ENCODE measurements around the gene SUGCT.

SUGCT gene

GRCh38 chr7:40316176-40316575, 181.4 kb downstream of the SUGCT start:
- Mint-ChIP-seq H3K27ac (no peak overlapping the region), H3K36me3 (ENCODE audit: low read depth) (no peaks in the 10 kb centered on the region), H3K27me3 (ENCODE audit: low read depth) (no peaks in the 10 kb centered on the region), H3K4me3 (no peak overlapping the region), H3K9me3 (no peaks in the 10 kb centered on the region), H3K4me1 (ENCODE audit: low read depth) (peaks cover 4% of the 10 kb centered on the region)
- DNase-seq (ENCODE audit: low spot score), result no peak

- Mint-ChIP-seq H3K4me1 (ENCODE audit: low read depth) (no peaks in the 10 kb centered on the region), H3K9me3 (no peaks in the 10 kb centered on the region), H3K4me3 (no peak overlapping the region), H3K36me3 (ENCODE audit: low read depth) (no peaks in the 10 kb centered on the region), H3K27me3 (ENCODE audit: low read depth) (no peaks in the 10 kb centered on the region), H3K27ac (no peak overlapping the region)
- no peak for DNase-seq (ENCODE audit: low spot score)
Observed at GRCh38 chr7:40324914-40325313, 190.1 kb downstream of the SUGCT start.

GRCh38 chr7:40327113-40327512, 192.3 kb downstream of the SUGCT start:
- H3K4me3 Mint-ChIP-seq, result no peak overlapping the region
- H3K27me3 Mint-ChIP-seq (ENCODE audit: low read depth), result no peaks in the 10 kb centered on the region
- H3K4me1 Mint-ChIP-seq (ENCODE audit: low read depth), result no peaks in the 10 kb centered on the region
- no peak for DNase-seq (ENCODE audit: low spot score)
- H3K36me3 Mint-ChIP-seq (ENCODE audit: low read depth), result no peaks in the 10 kb centered on the region
- H3K27ac Mint-ChIP-seq, result no peak overlapping the region
- no peaks in the 10 kb centered on the region for H3K9me3 Mint-ChIP-seq

GRCh38 chr7:40327873-40328272, 193.1 kb downstream of the SUGCT start:
- DNase-seq (ENCODE audit: low spot score), result no peak
- H3K27me3 Mint-ChIP-seq (ENCODE audit: low read depth), result no peaks in the 10 kb centered on the region
- H3K9me3 Mint-ChIP-seq, result no peaks in the 10 kb centered on the region
- H3K4me3 Mint-ChIP-seq, result no peak overlapping the region
- no peaks in the 10 kb centered on the region for H3K4me1 Mint-ChIP-seq (ENCODE audit: low read depth)
- H3K27ac Mint-ChIP-seq, result no peak overlapping the region
- H3K36me3 Mint-ChIP-seq (ENCODE audit: low read depth), result no peaks in the 10 kb centered on the region

GRCh38 chr7:40329601-40330153, 194.9 kb downstream of the SUGCT start:
- Mint-ChIP-seq H3K27ac (no peak overlapping the region), H3K9me3 (no peaks in the 10 kb centered on the region), H3K27me3 (ENCODE audit: low read depth) (no peaks in the 10 kb centered on the region), H3K36me3 (ENCODE audit: low read depth) (no peaks in the 10 kb centered on the region), H3K4me1 (ENCODE audit: low read depth) (no peaks in the 10 kb centered on the region), H3K4me3 (no peak overlapping the region)
- no peak for DNase-seq (ENCODE audit: low spot score)

- DNase-seq (ENCODE audit: low spot score), result no peak
- no peaks in the 10 kb centered on the region for H3K27me3 Mint-ChIP-seq (ENCODE audit: low read depth)
- no peaks in the 10 kb centered on the region for H3K4me1 Mint-ChIP-seq (ENCODE audit: low read depth)
- no peak overlapping the region for H3K4me3 Mint-ChIP-seq
- H3K9me3 Mint-ChIP-seq, result no peaks in the 10 kb centered on the region
- no peaks in the 10 kb centered on the region for H3K36me3 Mint-ChIP-seq (ENCODE audit: low read depth)
- H3K27ac Mint-ChIP-seq, result no peak overlapping the region
Observed at GRCh38 chr7:40330408-40330807, 195.6 kb downstream of the SUGCT start.

GRCh38 chr7:40331915-40332314, 197.1 kb downstream of the SUGCT start:
- H3K36me3 Mint-ChIP-seq (ENCODE audit: low read depth), result no peaks in the 10 kb centered on the region
- H3K27me3 Mint-ChIP-seq (ENCODE audit: low read depth), result no peaks in the 10 kb centered on the region
- no peak for DNase-seq (ENCODE audit: low spot score)
- no peaks in the 10 kb centered on the region for H3K4me1 Mint-ChIP-seq (ENCODE audit: low read depth)
- H3K9me3 Mint-ChIP-seq, result no peaks in the 10 kb centered on the region
- H3K27ac Mint-ChIP-seq, result no peak overlapping the region
- H3K4me3 Mint-ChIP-seq, result no peak overlapping the region

- no peaks in the 10 kb centered on the region for H3K9me3 Mint-ChIP-seq
- no peak overlapping the region for H3K4me3 Mint-ChIP-seq
- no peak overlapping the region for H3K27ac Mint-ChIP-seq
- no peaks in the 10 kb centered on the region for H3K4me1 Mint-ChIP-seq (ENCODE audit: low read depth)
- H3K36me3 Mint-ChIP-seq (ENCODE audit: low read depth), result no peaks in the 10 kb centered on the region
- no peak for DNase-seq (ENCODE audit: low spot score)
- H3K27me3 Mint-ChIP-seq (ENCODE audit: low read depth), result no peaks in the 10 kb centered on the region
Observed at GRCh38 chr7:40332516-40332915, 197.7 kb downstream of the SUGCT start.

GRCh38 chr7:40341836-40342235, 207.0 kb downstream of the SUGCT start:
- DNase-seq (ENCODE audit: low spot score), result no peak
- Mint-ChIP-seq H3K4me1 (ENCODE audit: low read depth) (no peaks in the 10 kb centered on the region), H3K27ac (no peak overlapping the region), H3K27me3 (ENCODE audit: low read depth) (no peaks in the 10 kb centered on the region), H3K36me3 (ENCODE audit: low read depth) (no peaks in the 10 kb centered on the region), H3K4me3 (no peak overlapping the region), H3K9me3 (peaks cover 5% of the 10 kb centered on the region)

GRCh38 chr7:40346554-40346953, 211.7 kb downstream of the SUGCT start:
- Mint-ChIP-seq H3K36me3 (ENCODE audit: low read depth) (no peaks in the 10 kb centered on the region), H3K9me3 (no peaks in the 10 kb centered on the region), H3K27ac (no peak overlapping the region), H3K4me1 (ENCODE audit: low read depth) (no peaks in the 10 kb centered on the region), H3K4me3 (no peak overlapping the region), H3K27me3 (ENCODE audit: low read depth) (no peaks in the 10 kb centered on the region)
- no peak for DNase-seq (ENCODE audit: low spot score)

GRCh38 chr7:40348126-40348728, 213.4 kb downstream of the SUGCT start:
- Mint-ChIP-seq H3K4me1 (ENCODE audit: low read depth) (no peaks in the 10 kb centered on the region), H3K9me3 (no peaks in the 10 kb centered on the region), H3K27me3 (ENCODE audit: low read depth) (no peaks in the 10 kb centered on the region)

GRCh38 chr7:40350100-40350499, 215.3 kb downstream of the SUGCT start:
- H3K36me3 Mint-ChIP-seq (ENCODE audit: low read depth), result no peaks in the 10 kb centered on the region
- no peaks in the 10 kb centered on the region for H3K4me1 Mint-ChIP-seq (ENCODE audit: low read depth)
- H3K27ac Mint-ChIP-seq, result no peak overlapping the region
- H3K4me3 Mint-ChIP-seq, result no peak overlapping the region
- H3K9me3 Mint-ChIP-seq, result no peaks in the 10 kb centered on the region
- no peak for DNase-seq (ENCODE audit: low spot score)
- no peaks in the 10 kb centered on the region for H3K27me3 Mint-ChIP-seq (ENCODE audit: low read depth)

More at GRCh38 chr7:40348126-40348728, 213.4 kb downstream of the SUGCT start:
- no peak for DNase-seq (ENCODE audit: low spot score)
- Mint-ChIP-seq H3K4me3 (no peak overlapping the region), H3K27ac (no peak overlapping the region), H3K36me3 (ENCODE audit: low read depth) (no peaks in the 10 kb centered on the region)

- no peak for DNase-seq (ENCODE audit: low spot score)
- Mint-ChIP-seq H3K36me3 (ENCODE audit: low read depth) (no peaks in the 10 kb centered on the region), H3K4me3 (no peak overlapping the region), H3K27ac (no peak overlapping the region), H3K9me3 (no peaks in the 10 kb centered on the region), H3K4me1 (ENCODE audit: low read depth) (no peaks in the 10 kb centered on the region), H3K27me3 (ENCODE audit: low read depth) (no peaks in the 10 kb centered on the region)
Observed at GRCh38 chr7:40354711-40355110, 219.9 kb downstream of the SUGCT start.

GRCh38 chr7:40356312-40356711, 221.5 kb downstream of the SUGCT start:
- Mint-ChIP-seq H3K36me3 (ENCODE audit: low read depth) (no peaks in the 10 kb centered on the region), H3K4me1 (ENCODE audit: low read depth) (no peaks in the 10 kb centered on the region), H3K27me3 (ENCODE audit: low read depth) (no peaks in the 10 kb centered on the region), H3K9me3 (no peaks in the 10 kb centered on the region), H3K27ac (no peak overlapping the region), H3K4me3 (no peak overlapping the region)
- DNase-seq (ENCODE audit: low spot score), result no peak

All from T-helper 2 cell treated with Interferon-gamma antibody and Interleukin-4, amounts not matched to agents 5 μg/mL and 100 μg/mL, for 36 hours (primary cell).